Activated CD4-positive, alpha-beta T cell treated with anti-CD3 and anti-CD28 coated beads, Interleukin-2, amount 50 U/mL, for 16 hours (primary cell): ENCODE data around the gene PURA.

ENCODE experiments used
- DNase-seq: peaks from one replicate; pipeline ENCODE4 v3.0.0-alpha.2; 2020

Gene PURA

GRCh38 chr5:140113699-140114263, at the start of gene PURA:
PURA (plus strand) TSS chr5:140114109; CDS start chr5:140114182, 73 bp downstream.
- DNase-seq: peak; percentile 97

- DNase-seq: no peak
Measured at GRCh38 chr5:140072812-140073211, 41.1 kb upstream of the PURA start.

GRCh38 chr5:140073296-140073695, 40.6 kb upstream of the PURA start:
- peak; percentile 10 for DNase-seq

- no peak for DNase-seq
Measured at GRCh38 chr5:140075371-140075770, 38.5 kb upstream of the PURA start.

- no peak for DNase-seq
Measured at GRCh38 chr5:140076142-140076541, 37.8 kb upstream of the PURA start.

- no peak for DNase-seq
Measured at GRCh38 chr5:140076788-140077187, 37.1 kb upstream of the PURA start.

- no peak for DNase-seq
Measured at GRCh38 chr5:140083120-140083519, 30.8 kb upstream of the PURA start.

GRCh38 chr5:140083650-140084049, 30.3 kb upstream of the PURA start:
- no peak for DNase-seq

GRCh38 chr5:140084541-140084940, 29.4 kb upstream of the PURA start:
- DNase-seq: no peak

GRCh38 chr5:140090251-140090650, 23.7 kb upstream of the PURA start:
- no peak for DNase-seq

GRCh38 chr5:140093179-140093578, 20.7 kb upstream of the PURA start:
- no peak for DNase-seq

GRCh38 chr5:140093866-140094265, 20.0 kb upstream of the PURA start:
- no peak for DNase-seq

GRCh38 chr5:140094889-140095288, 19.0 kb upstream of the PURA start:
- no peak for DNase-seq

GRCh38 chr5:140101179-140101578, 12.7 kb upstream of the PURA start:
- DNase-seq: no peak

GRCh38 chr5:140103154-140103553, 10.8 kb upstream of the PURA start:
- DNase-seq: no peak

GRCh38 chr5:140104100-140104499, 9.8 kb upstream of the PURA start:
- DNase-seq: no peak

- DNase-seq: peak; percentile 10
Measured at GRCh38 chr5:140106101-140106500, 7.8 kb upstream of the PURA start.

- no peak for DNase-seq
Measured at GRCh38 chr5:140106805-140107311, 7.1 kb upstream of the PURA start.

- peak; percentile 94 for DNase-seq
Measured at GRCh38 chr5:140107312-140108092, 6.4 kb upstream of the PURA start.

- peak; percentile 16 for DNase-seq
Measured at GRCh38 chr5:140108093-140109017, 5.6 kb upstream of the PURA start.

GRCh38 chr5:140109018-140109758, 4.7 kb upstream of the PURA start:
- no peak for DNase-seq
